ENCODE results near the gene PPP1R9B.

PPP1R9B gene

DNA sequence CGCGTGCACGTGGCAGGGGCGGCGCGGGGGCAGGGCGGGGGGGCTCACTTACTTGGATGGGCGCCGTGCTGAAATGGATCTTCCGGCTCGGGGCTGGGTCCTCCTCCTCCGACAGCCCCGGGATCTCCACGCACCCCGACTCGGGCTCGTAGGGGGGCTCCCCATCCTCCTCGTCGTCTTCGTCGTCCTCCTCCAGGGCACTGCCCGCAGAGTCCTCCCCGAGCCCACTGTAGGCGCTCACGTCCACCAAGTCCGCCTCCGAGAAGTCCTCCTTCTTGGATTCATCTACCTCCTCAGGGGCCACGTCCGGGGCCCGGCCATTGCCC is 1.4 kb downstream of the PPP1R9B start:
- Mint-ChIP-seq H3K27ac (peak overlapping the region; percentile 99), H3K9me3 (no peaks in the 10 kb centered on the region), H3K36me3 (peaks cover 43 to 58% of the 10 kb centered on the region in 2 donors), H3K4me1 (peaks cover 37 to 47% of the 10 kb centered on the region in 2 donors), H3K4me3 (peak overlapping the region; percentile 87 to 100), H3K27me3 (no peaks in the 10 kb centered on the region)
- DNase-seq = no peak
- no peak for ATAC-seq (replicated peaks)

- no peaks in the 10 kb centered on the region for H3K9me3 Mint-ChIP-seq
- peak overlapping the region; percentile 99 for H3K27ac Mint-ChIP-seq
- H3K36me3 Mint-ChIP-seq = peaks cover 47 to 64% of the 10 kb centered on the region in 2 donors
- peak overlapping the region; percentile 87 to 100 for H3K4me3 Mint-ChIP-seq
- peak; percentile 93 for DNase-seq
- H3K27me3 Mint-ChIP-seq = no peaks in the 10 kb centered on the region
- H3K4me1 Mint-ChIP-seq = peaks cover 40 to 51% of the 10 kb centered on the region in 2 donors
- ATAC-seq (replicated peaks) = peak; percentile 73 to 76
Observed at GRCh38 chr17:50148226-50149090, 2.0 kb downstream of the PPP1R9B start.

- ATAC-seq (replicated peaks) (peak; percentile 2 to 3), DNase-seq (no peak)
- no peaks in the 10 kb centered on the region for H3K27me3 Mint-ChIP-seq
- H3K9me3 Mint-ChIP-seq = no peaks in the 10 kb centered on the region
- peak overlapping the region; percentile 99 for H3K27ac Mint-ChIP-seq
- peaks cover 50 to 70% of the 10 kb centered on the region in 2 donors for H3K36me3 Mint-ChIP-seq
- peak overlapping the region; percentile 87 to 100 for H3K4me3 Mint-ChIP-seq
- peaks cover 45 to 57% of the 10 kb centered on the region in 2 donors for H3K4me1 Mint-ChIP-seq
Observed at GRCh38 chr17:50147841-50148225, 2.6 kb downstream of the PPP1R9B start.

- Mint-ChIP-seq H3K9me3 (no peaks in the 10 kb centered on the region), H3K27ac (peak overlapping the region; percentile 99), H3K36me3 (peaks cover 58 to 77% of the 10 kb centered on the region in 2 donors), H3K4me1 (peaks cover 48 to 58% of the 10 kb centered on the region in 2 donors), H3K4me3 (peak overlapping the region; percentile 87 to 100), H3K27me3 (no peaks in the 10 kb centered on the region)
- no peak for ATAC-seq (replicated peaks)
- no peak for DNase-seq
Observed at GRCh38 chr17:50146927-50147665, 3.4 kb downstream of the PPP1R9B start.

DNA sequence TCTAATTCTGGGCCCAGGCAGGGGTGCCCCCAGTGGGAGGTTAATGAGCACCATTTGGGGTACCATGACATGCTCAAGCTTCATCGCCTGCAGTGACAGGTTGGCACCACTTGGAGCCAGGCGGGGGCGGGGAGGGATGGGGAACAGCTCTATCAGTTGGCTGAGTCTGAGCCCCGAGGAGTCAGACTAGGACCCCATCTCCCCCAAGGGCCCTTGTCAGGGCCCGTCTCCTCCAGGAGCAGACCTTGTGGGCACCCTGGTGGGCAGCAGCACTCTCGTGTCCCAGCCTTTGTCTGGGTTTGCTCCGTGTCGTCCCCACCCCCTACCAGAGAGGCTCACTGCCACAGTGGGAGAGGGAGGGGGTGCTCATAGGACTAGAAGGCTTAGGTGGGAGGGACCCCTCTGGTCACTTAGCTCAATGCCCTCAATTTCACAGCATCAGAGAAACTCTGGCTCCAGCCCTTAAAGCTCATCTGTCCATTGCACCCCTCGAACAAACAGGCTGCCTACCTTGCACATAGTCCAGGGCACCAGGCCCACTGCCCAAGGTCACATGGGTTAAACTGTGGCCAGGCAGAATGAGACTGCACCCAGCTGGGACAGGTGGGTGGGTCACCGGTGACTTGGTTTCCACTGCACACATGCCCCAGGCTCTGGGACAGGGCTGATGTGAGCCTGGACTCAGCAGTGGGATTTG is 4.1 kb downstream of the PPP1R9B start:
- Mint-ChIP-seq H3K27ac (peak overlapping the region; percentile 99), H3K9me3 (no peaks in the 10 kb centered on the region), H3K27me3 (no peaks in the 10 kb centered on the region), H3K4me3 (peak overlapping the region; percentile 87 to 100), H3K4me1 (peaks cover 54 to 62% of the 10 kb centered on the region in 2 donors), H3K36me3 (peaks cover 65 to 84% of the 10 kb centered on the region in 2 donors)
- ATAC-seq (replicated peaks) (no peak), DNase-seq (no peak)

DNA sequence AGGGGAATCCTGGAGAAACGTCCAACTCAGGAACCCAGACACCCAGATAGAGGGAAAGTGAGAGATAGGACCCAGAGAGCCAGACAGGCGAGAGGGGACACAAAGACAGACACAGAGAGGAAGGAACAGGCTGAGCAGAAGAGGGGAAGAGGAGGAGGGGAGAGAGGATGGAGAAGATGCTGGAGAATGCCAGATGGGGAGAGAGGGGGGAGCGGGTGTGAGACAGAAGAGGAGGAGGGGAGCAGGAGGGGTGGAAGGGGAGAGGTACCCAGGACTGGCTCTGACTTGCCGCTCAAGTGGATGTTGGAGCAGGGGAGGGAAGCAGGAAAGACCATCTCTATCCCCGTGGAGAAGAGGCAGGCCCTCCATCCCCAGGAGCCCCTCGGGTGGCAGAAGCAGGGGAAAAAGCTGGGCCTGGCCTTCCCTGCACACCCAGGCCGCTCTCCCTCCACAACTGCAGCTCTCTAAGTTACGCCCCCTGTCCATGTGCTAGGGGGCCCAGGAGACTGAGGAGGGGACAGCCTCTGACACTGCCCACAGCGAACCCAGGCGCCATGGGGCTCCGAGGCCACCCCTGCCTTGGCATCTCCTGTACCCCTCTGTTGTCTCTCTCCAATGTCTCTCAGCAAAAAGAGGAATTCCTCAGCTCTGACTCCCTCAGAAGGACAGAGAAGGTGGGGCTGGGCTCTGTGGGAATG is 4.8 kb downstream of the PPP1R9B start:
- H3K27ac Mint-ChIP-seq = peak overlapping the region; percentile 83
- H3K36me3 Mint-ChIP-seq = peaks cover 69 to 86% of the 10 kb centered on the region in 2 donors
- H3K9me3 Mint-ChIP-seq = no peaks in the 10 kb centered on the region
- peak overlapping the region; percentile 87 to 100 for H3K4me3 Mint-ChIP-seq
- no peaks in the 10 kb centered on the region for H3K27me3 Mint-ChIP-seq
- no peak for DNase-seq
- no peak for ATAC-seq (replicated peaks)
- peaks cover 60 to 69% of the 10 kb centered on the region in 2 donors for H3K4me1 Mint-ChIP-seq

DNA sequence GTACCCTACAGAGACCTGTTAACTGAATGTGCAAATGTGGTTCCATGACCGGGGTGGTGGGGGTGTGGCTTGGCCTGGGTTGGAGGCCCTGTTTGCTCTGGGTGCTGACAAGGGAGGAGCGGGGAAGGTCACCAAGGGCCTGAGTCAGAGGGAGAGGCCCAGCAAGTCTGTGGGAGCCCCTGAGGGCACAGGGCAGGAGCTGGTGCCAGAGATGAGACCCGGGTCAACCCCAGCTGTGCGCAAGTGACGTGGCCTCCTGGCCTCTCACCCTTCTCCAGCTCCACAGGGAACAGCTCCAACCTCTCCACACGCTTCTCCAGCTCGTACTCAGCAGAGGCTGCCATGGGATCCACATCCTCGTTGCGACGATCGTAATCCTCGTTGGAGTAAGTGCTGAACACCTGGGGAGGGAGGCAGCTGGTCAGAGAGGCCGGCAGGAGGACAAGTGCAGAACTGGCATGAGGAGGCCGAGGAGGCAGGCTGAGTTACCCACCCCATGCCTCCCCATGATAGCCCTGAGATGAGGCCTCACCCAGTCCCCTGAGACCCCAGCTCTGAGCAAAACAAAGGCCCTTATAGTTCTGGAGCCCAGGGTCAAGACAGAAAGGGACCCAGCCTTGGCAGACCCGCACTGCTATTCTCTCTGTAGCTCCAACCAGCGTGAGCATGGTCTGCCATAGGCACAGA is 5.5 kb downstream of the PPP1R9B start:
- H3K4me3 Mint-ChIP-seq = peak overlapping the region; percentile 87 to 100
- H3K27me3 Mint-ChIP-seq = no peaks in the 10 kb centered on the region
- H3K9me3 Mint-ChIP-seq = no peaks in the 10 kb centered on the region
- peak overlapping the region; percentile 83 for H3K27ac Mint-ChIP-seq
- H3K36me3 Mint-ChIP-seq = peaks cover 73 to 93% of the 10 kb centered on the region in 2 donors
- DNase-seq = no peak
- peaks cover 65 to 76% of the 10 kb centered on the region in 2 donors for H3K4me1 Mint-ChIP-seq
- ATAC-seq (replicated peaks) = no peak

DNA sequence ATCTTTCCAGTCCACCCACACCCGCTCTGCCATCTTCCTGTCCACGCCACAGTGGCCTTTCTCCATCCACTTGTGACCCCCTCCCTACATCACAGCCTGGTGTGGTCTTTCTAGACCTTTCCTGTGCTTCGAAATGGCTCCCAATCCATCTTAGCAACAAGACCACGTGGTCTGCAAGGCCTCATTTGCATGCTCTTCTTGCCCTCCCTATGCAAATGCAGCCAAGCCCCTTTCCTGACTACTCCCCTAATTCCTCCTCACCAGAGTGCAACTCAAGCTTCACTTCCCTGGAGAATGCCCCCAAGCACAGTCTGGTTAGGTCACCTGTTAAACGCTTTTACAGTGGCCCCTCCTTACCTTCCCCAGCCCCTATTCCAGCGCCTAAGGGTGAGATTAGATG is 6.1 kb downstream of the PPP1R9B start:
- H3K27me3 Mint-ChIP-seq = no peaks in the 10 kb centered on the region
- no peaks in the 10 kb centered on the region for H3K9me3 Mint-ChIP-seq
- H3K36me3 Mint-ChIP-seq = peaks cover 79 to 99% of the 10 kb centered on the region in 2 donors

GRCh38 chr17:50143461-50144176 is 6.9 kb downstream of the PPP1R9B start:
- DNase-seq (no peak), ATAC-seq (replicated peaks) (no peak)
- no peaks in the 10 kb centered on the region for H3K9me3 Mint-ChIP-seq
- H3K4me1 Mint-ChIP-seq = peaks cover 74 to 84% of the 10 kb centered on the region in 2 donors
- H3K4me3 Mint-ChIP-seq = no peak overlapping the region
- no peaks in the 10 kb centered on the region for H3K27me3 Mint-ChIP-seq
- H3K36me3 Mint-ChIP-seq = peaks cover 81 to 98% of the 10 kb centered on the region in 2 donors
- H3K27ac Mint-ChIP-seq = peak overlapping the region; percentile 78

More for the DNA sequence above, 6.1 kb downstream of the PPP1R9B start:
- ATAC-seq (replicated peaks) (no peak), DNase-seq (no peak)
- Mint-ChIP-seq H3K4me1 (peaks cover 72 to 82% of the 10 kb centered on the region in 2 donors), H3K27ac (peak overlapping the region; percentile 78), H3K4me3 (peak overlapping the region; percentile 87 to 100)

DNA sequence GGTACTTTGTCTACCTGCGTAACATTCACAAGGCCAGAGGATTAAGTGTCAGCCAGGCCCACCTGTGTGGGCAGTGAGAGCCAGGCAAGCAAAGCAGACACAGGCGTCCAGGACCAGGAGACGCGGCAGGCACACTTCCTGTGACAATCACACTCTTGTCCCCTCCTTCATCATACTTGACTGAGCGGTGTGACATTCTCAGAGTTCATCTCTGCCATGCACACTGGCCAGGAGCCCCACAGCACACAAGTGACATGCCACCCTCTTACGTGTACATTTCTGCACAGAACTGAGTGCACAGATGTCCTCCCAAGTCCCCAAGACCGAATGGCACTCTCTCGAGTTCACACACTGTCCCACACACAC is 8.7 kb downstream of the PPP1R9B start:
- Mint-ChIP-seq H3K4me1 (peaks cover 76 to 89% of the 10 kb centered on the region in 2 donors), H3K27ac (peak overlapping the region; percentile 80), H3K9me3 (no peaks in the 10 kb centered on the region), H3K4me3 (peak overlapping the region; percentile 26 to 54), H3K36me3 (peaks cover 83 to 98% of the 10 kb centered on the region in 2 donors), H3K27me3 (no peaks in the 10 kb centered on the region)
- DNase-seq = no peak
- peak; percentile 31 to 47 for ATAC-seq (replicated peaks)

DNA sequence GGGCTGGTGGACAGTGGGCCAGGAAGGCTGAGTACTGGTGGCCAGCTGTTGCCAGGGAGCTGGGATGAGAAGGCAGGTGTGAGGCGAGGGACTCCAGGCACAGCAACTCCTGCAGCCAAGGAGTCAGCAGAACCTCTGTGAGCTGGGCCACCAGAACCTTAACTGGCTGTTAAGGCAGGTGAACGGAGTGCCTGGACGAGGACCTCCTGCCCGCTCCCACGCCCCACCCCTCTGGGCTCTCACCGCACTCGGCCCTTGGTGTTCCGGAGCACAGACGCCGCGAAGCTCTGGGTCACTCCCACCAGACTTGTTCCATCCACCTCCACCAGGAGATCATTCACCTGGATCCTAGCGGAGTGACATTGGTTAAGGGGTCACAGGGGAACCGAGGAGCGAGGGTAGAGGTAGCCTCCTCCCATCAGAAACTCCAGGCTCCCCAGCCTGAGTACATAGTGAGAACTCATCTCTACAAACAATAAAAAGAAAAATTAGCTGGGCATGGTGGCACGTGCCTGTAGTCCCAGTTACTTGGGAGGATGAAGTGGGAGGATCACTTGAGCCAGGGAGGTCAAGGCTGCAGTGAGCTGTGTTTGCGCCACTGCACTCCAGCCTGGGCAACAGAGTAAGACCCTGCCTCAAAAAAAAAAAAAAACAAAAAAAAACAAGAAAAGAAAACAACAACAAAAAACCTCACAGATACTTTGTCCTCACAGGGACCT is 9.3 kb downstream of the PPP1R9B start:
- H3K36me3 Mint-ChIP-seq = peaks cover 84 to 99% of the 10 kb centered on the region in 2 donors

More for the DNA sequence above, 9.3 kb downstream of the PPP1R9B start:
- DNase-seq (no peak), ATAC-seq (replicated peaks) (no peak)
- peak overlapping the region; percentile 26 to 50 for H3K4me3 Mint-ChIP-seq
- H3K4me1 Mint-ChIP-seq = peaks cover 76 to 89% of the 10 kb centered on the region in 2 donors
- no peaks in the 10 kb centered on the region for H3K9me3 Mint-ChIP-seq
- H3K27ac Mint-ChIP-seq = peak overlapping the region; percentile 80
- no peaks in the 10 kb centered on the region for H3K27me3 Mint-ChIP-seq

Data from stimulated activated naive B cell treated with anti-CD40 and anti-IgM and Interleukin-4, amounts not matched to agents 10 μg/mL and 1 μg/mL and 100 μg/mL, for 72 hours (primary cell).